ENCODE measurements around the gene SARNP.
"Not testable (repeated sequence)": the region's sequence is repeated elsewhere in the genome, so short reads cannot be mapped to it uniquely, and the experiment has no call there.

SARNP gene, protein sequence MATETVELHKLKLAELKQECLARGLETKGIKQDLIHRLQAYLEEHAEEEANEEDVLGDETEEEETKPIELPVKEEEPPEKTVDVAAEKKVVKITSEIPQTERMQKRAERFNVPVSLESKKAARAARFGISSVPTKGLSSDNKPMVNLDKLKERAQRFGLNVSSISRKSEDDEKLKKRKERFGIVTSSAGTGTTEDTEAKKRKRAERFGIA

DNA sequence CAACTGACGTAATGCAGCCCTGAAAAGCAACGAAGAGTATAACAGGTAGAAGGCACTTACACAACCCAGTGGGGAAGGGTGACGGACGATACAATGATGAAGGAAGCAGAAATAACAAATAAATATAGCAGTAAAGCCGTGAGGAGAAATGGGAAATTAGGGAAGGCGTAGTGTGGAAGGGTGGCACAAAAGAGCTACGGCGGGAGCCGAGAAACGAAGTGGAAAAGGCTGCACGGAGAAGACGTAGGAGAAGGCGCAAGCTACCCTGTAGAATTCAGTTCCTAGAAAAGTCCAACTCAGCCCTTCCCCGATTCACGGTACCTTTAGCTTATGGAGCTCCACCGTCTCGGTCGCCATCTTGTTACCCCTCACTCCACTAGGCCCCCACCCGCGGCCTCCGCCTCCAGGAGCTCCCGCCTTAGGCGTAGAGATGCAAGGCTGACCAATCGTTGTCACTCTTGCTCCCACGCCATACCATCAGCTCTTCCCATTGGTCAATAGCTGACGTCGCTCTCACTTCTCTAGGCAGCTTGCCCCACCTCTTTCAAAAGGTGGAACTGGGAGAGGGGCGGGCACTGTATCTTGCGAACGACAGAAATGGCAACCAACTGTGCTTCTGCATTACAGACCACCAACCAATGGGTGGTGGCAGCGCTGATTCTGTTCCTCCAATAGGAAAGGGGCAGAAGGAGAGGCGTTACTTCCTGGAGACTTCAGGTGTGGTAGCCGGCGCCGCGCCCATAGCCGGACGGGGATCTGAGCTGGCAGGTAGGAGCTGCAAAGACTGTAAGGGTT is at the start of gene SARNP, which contains the start of gene ORMDL2:
TSS of gene SARNP (minus strand) at position 380 of the 795 bp plus-strand sequence. CDS start at position 357, 23 bp downstream.
TSS of gene ORMDL2 (plus strand) at position 697 of the 795 bp plus-strand sequence. CDS start 959 bp downstream, outside the sequence.
- DNase-seq (ENCODE audit: low spot score), result peak; percentile 99

DNA sequence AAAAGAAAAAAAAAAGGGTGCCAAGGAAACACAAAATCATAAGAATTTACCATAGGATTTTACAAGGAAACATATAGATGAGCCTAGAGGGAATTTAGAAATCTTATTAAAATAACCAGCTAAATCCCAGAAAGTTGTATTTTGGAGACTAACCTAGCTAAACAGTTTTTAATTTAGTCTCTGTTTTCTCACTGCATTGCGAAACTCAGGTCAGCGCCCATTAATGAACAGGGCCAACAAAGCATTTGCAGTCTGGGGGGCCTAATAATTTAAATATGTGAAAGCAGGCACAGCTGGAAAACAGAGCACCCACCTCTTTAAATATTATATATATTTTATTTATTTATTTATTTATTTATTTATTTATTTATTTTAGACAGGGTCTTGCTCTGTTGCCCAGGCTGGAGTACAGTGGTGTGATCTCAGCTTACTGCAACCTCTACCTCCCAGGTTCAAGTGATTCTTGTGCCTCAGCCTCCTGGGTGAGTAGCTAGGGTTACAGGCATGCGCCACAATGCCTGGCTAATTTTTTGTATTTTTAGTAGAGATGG is 49.0 kb upstream of the SARNP start:
- not testable (repeated sequence) for DNase-seq (ENCODE audit: low spot score)

DNA sequence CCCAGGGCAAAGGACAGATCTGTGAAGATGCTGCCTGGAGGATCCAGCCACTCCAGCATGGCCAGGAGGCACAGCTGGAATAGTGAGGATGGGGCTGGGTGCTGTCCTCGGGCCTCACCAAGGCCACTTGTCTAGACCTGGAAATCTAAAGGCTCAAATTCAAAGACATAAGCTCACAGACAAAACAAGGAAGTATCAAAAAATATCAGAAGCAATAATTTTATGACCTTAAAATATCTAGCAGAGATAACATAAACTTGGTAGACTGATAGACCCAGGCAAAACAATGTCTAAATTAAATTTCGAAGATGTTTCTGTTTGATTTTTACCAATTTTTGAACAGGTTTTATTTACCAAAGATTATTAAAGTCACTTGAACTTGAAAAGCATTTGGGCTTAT is 47.8 kb upstream of the SARNP start:
- no peak for DNase-seq (ENCODE audit: low spot score)

DNA sequence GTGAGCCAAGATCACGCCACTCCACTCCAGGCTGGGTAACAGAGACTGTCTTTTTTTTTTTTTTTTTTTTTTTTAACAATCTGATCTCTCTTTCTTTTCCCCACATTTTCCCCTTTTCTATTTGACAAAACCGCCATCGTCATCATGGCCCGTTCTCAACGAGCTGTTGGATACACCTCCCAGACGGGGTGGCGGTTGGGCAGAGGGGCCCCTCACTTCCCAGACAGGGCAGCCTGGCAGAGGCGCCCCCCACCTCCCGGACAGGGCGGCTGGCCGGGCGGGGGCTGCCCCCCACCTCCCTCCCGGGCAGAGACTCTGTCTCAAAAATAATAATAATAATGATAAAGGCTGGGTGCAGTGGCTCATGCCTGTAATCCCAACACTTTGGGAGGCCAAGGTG is 45.4 kb upstream of the SARNP start:
- DNase-seq (ENCODE audit: low spot score), result not testable (repeated sequence)

DNA sequence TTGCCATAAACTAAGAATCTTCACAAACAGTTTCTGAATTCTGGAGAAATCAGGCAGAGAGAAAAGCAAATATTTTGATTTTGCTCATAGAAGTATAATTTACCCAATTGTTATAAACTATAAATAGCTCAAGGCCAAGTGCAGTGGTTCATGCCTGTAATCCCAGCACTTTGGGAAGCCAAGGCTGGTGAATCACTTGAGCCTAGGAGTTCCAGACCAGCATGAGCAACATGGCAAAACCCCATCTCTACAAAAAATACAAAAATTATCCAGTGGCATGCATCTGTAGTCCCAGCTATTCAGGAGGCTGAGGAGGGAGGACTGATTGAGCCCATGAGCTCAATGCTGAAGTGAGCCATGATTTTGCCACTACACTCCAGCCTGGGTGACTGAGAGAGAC is 44.8 kb upstream of the SARNP start:
- no peak for DNase-seq (ENCODE audit: low spot score)

DNA sequence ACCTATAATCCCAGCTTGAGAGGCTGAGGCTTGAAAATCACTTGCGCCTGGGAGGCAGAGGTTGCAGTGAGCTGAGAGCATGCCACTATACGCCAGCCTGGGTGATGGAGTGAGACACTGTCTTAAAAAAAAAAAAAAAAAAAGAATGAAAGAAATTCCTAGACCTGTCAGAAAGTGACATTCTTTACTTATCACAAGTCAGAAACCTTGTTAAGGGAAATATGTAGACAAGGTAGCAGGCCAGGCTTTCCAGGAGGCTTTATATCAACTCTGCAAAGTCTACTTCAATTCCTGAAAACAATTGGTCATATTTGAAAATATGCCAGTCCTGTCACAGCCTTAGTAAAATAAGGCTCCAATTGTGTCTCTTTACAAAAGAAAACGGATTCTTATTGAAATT is 44.3 kb upstream of the SARNP start:
- no peak for DNase-seq (ENCODE audit: low spot score)

DNA sequence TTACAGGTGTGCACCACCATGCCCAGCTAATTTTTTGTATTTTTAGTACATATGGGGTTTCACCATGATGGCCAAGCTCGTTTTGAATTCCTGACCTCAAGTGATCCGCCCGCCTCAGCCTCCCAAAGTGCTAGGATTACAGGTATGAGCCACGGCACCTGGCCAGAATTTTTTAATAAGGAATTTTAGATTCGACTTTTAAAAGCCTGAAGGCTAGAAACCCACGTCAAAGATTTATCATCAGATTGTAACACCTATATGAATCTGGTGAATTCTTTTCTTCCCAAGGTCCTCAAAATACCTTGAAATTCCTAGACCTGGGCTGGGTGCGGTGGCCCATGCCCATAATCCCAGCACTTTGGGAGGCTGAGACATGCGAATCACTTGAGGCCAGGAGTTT is 43.9 kb upstream of the SARNP start:
- DNase-seq (ENCODE audit: low spot score), result no peak

DNA sequence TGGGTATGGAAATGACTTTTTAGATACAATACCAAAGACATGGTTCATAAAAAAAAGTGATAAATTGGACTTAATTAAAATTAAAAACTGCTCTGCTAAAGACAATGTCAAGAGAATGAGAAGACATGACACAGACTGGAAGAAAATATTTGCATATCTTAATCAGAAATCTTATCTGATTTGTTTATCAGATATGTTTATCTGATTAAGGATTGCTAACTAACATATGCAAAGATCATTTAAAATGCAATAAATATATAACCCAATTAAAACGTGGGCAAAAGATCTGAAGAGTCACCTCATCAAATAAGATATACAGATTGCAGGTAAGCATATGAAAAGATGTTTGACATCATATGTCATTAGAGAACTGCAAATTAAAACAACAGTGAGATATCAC is 35.2 kb upstream of the SARNP start:
- DNase-seq (ENCODE audit: low spot score), result no peak

DNA sequence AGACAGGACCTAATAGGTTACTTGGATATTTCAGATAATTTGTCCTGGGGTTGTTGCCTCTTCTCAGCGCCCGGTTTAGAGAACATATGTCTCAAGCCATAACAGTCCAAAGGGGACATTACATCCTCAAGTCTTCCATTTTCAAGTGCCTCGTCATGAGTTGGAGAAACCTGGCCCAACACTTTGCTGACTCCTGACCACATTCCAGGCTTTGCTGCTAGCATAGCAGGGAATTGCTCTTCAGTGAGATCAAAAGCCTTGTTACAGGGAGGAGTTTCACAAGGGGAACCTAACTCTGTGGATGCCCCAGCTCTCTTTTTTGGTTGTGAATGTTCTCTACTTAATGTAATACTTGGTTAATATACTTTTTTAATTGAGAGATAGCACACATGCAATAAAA is 33.4 kb upstream of the SARNP start:
- no peak for DNase-seq (ENCODE audit: low spot score)

DNA sequence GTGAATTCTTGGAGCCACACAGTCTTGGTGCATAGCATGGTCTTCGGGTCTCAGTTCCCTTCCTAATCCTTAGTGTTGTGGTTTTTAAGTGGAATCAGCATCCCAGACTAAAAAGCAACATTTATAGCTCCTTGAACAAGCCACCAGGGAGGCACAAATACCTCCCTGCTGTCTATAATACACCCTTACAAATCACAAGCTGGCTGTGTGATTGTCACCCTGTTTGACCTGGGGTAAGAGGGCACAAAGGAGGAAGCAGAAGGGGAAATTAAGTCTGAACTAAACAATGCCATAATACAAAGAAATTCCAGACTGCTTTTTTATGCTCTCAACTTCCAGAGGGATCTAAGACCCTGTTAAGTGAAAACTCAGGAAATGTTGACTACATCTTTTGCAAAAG is 32.9 kb upstream of the SARNP start:
- no peak for DNase-seq (ENCODE audit: low spot score)

DNA sequence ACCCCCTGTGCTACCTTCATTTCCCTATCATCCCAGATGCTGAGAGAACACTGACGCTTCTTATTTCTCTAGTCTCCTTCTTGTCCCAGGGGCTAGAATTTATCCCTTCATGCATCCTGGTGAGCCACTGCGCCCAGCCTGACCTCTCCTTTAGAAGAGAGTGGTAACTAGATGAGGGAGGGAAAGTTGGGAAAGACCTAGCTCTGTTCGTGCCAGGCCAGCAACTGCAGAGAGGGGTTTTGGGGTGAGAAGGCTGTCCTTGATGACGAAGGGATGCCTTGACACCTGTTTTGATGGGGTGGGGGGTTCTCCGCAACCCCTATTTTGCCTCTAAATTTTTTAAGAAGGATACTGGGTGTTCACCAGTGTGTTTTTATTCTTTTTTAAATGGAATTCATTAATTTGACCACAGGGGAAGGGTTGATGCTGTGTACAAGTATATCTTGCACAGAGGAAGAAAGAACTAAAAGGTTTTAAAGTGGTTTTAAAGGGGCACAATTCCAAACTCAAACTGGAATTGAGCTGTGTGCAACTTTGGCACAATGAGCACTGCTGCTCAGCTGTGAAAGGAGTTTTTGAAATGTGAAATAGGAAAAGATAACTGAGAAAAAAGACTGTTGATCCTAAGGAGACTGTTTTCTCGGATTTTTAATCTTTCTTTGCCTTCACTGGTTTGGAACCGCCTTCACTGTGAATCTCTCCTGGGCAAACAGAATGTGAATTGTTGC is 32.3 kb upstream of the SARNP start:
- DNase-seq (ENCODE audit: low spot score), result no peak

DNA sequence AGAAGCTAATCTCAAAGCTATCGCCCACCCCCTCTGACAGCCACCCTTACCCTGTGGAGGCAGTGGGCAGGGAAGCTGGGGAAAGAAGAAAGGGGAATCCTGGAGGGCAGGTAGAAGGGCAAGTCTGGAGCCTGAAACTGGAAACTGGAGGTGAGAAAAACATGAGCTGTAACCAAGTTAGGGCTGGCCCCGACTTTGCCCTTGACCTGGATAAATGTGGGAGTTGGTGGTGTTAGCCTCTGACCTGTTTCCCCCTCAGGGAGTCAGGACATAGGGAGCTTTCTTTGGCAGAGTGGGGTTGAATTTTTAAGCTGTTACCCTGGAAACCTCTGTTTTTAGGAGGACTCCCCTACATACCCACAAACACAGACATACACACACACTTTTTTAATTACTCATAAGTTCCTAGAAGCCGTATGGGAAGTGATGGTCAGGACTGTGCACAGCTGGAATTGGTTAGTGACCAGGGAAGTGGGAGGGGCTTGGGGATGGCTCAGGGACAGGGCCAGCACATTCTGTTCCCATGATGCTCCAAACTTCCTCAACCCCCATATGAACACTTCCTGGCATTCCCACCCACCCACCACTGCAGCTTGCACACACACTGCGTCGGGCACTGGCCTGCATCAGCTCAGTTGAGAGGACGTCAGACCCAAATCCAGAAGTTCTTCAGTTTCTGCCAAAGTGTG is 30.2 kb upstream of the SARNP start:
- peak; percentile 4 for DNase-seq (ENCODE audit: low spot score)

DNA sequence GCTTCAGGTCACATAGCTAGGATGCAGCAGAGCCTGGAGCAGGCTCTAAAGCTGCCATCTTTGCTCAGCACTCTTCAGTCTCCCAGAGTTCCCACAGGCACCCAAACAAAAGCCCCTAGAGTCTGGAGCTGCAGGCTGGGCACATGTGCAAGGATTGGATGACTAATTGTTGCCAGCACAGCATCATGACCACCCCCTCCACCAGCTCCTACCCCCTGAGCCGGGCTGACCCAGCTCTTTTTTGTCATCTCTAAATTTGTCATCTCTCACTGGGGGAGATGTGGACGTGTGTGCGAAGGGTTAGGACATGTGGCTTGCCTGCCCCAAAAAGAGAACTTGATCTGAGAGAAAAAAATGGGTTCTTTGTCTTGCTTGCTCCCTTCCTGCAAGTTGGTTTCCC is 29.5 kb upstream of the SARNP start:
- DNase-seq (ENCODE audit: low spot score), result no peak

DNA sequence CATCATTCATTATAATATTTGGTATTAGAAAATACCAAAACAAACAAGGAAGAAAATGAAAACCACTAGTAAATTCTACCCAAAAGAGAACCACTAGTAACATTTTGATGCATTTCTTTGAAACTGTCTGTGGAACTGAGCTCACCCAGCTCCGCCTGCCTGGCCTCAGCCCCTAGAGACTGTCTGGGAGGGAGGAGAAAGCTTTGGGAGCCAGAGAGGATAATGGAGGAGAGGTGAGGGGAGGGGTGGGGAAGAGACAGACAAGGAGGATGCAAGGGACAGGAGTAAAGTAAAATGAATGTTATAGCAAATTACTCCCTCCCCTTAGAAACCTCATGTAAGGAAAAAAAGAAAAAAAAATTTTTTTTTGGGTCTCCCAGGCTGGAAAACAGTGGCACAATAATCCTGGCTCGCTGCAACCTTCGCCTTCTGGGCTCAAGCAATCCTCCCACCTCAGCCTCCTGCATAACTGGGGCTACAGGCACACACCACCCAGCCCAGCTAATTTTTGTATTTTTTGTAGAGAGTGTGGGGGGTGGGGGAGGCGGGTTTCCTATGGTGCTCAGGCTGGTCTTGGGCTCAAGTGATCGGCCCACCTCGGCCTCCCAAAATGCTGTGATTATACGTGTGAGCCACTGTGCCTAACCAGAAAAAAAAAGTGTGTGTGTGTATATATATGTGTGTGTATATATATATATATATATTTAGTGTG is 28.4 kb upstream of the SARNP start:
- no peak for DNase-seq (ENCODE audit: low spot score)

DNA sequence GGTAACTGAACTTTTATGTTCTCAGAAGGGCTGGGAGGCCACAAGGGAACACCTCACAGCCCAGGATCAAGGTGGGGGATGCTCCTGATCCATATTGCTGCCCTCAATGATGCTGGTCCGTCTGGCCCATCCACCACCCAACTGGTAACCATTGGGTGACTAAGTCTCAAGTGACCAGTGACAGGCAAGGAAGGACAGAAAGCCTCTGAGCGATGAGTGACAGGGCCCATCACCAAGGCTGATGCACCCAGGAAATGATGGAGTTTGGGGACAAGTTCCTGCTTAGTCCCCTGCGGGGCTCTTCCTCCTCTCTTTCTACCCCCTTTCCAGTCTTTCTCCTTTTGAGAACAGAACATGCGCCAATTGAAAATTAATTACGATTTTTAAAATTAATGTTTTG is 27.8 kb upstream of the SARNP start:
- DNase-seq (ENCODE audit: low spot score), result no peak

DNA sequence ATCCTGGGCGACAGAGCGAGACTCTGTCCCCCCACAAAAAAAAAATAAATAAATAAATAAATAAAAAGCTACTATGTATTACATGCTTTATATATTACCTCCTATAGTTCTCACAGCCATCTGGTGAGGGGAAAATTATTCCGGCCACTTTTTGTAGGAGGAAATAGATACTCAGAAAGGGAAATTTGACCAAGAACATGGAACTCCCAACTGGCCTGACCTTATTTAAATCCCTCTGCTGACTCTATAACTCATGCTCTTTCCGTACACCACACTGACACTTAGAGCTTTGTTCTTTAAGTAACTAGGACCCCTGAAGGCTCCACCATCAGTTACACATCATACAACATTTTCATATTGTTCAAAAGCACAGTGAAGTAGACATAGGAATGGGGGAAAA is 27.4 kb upstream of the SARNP start:
- DNase-seq (ENCODE audit: low spot score), result no peak

DNA sequence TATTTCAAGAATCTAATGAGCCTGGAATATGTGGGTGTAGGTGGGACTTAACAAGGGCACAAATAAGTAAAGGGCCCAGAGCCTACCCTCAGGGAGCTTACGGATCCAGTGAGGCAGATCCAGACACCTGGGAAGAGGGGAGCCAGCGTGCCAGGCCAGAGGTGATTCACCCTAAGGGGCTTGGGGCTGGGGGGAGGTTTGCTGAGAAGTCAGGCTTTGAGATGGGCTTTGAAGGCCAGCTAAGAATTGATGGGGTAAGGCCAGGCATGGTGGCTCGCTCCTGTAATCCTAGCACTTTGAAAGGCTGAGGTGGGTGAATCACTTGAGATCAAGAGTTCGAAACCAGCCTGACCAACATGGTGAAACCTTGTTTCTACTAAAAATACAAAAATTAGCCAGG is 25.9 kb upstream of the SARNP start:
- DNase-seq (ENCODE audit: low spot score), result no peak

DNA sequence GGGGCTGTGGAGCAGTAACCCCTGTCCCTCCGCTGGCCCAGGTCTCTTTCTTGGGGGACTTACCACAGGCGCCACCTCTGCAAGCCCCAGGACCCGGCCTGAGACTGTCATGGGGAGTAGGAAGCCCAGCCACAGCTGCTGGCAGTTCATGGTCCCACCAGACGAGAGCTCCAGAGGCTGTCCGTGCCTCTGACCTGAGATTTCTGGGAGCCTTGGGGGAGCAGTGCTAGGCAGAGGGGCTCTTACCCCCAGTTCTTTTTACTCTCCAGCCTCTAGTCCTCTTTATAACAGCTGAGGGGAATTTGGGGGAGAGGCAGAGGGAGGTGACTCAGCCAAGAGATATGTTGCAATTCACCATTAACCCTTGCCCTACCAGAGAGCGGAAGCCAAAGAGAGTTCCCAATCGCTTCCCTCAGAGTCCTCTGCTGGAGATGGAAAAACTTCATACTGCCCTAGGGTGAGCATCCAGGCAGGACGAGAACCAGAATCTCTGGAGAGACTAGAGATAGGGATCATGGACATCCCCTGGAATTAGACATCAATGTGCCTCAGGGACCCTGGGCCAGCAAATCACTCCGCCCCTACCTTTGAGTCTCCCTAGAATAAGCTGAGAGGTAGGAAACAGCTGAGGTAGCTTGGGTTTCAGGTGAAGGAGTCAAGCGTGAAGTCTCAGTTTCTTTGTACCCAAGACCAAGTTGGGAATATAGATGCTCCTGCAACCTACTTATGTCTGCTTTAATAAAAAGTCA is 25.3 kb upstream of the SARNP start, which contains the start of gene MMP19:
TSS of gene MMP19 (minus strand) at position 256 of the 749 bp plus-strand sequence. CDS start at position 150, 106 bp downstream.
- no peak for DNase-seq (ENCODE audit: low spot score)

DNA sequence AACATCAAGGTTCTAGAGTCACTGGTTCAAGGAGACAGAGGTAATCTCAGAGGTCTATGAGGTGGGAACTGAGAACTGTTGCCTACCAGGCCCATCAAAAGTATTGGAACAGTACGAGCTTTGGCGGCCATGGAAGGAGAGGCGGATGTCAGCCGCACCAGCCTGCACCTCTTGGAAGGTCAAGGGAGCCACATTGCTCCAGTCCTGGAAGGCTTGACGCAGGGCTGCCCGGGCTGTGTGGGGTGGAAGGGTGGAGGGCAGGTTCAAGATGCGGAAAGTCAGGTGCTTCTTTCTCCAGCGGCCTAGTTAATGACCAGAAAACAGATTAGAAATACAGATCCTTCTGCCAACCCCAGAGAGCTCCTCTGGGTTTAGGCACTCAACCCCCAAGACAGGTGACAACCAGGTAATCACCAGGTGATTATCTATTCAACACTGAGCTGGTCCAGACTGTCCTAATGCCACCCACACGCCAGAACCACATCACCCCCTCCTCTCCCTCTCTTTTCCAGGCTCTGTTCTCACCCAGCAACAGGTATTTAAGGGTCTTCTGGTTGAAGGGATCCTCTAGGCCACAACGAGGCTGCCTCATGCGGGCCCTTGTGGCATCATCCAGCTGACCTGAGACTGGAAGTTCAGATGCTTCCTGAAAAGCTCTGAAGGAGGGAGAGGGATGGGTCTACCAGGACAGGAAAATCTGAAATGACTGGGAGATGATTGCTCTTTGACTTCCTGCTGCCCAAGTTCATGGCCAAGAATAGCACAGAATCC is 23.2 kb upstream of the SARNP start:
- DNase-seq (ENCODE audit: low spot score), result no peak

All from CD4-positive, alpha-beta T cell treated with Interleukin-15 for 4 hours (primary cell).